SKM-1 treated with dmso at 0.1 percent for 144 hours (cell line): ENCODE results near the gene HTR6.
"Not testable (repeated sequence)": the region's sequence is repeated elsewhere in the genome, so short reads cannot be mapped to it uniquely, and the experiment has no call there.

Experiments used
- DNase-seq: peaks from one replicate; lab custom pipeline; 2025; ENCODE audit not compliant: unreplicated experiment; lab: John Stamatoyannopoulos, UW

Gene HTR6

DNA sequence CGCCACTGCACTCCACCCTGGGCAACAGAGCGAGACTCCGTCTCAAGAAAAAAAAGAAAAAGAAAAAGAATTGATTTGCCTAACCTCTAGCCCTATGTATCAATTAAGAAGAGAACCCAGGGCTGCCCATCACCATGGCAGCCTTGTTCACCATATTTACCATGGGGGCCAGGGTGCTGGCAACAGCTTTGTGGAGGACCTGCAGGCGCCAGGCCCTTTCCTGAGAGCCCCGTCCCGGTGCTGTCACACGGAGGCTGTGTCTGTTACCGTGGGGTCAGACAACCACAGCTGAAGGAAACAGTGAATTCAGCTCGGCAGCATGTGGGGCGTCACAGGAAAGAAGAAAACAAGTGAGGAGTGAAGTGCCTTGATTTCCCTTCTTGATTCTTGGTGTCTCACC is 27.1 kb upstream of the HTR6 start:
- no peak for DNase-seq

DNA sequence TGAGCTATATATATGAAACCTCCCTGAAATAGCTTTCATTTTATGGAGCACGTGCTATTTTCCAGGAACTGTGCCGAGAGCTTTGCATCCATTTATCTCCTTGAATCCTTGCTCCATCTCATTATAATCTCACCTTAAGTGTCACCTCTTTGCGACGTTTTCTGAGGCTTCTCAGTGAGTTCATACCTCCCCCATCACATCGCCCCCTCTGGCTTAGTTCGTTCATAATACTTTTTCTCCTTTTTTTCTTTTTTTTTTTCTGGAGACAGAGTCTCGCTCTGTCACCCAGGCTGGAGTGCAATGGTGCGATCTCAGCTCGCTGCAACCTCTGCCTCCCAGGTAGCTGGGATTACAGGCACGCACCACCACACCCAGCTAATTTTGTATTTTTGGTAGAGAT is 25.4 kb upstream of the HTR6 start:
- DNase-seq, result not testable (repeated sequence)

DNA sequence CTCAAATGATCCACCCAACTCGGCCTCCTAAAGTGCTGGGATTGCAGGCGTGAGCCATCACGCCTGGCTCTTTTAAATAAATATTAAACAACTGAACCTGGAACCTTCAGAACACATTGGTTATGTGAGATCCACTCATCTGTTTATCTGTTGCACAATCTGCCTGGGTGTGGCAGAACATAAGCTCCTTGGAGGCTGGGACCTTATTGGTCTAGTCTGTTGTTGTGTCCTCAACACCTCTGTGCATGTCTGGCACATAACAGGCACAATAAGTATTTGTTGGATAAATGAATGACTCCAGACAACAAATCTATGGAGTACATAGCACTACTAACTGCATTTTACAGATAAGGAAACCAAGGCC is 24.7 kb upstream of the HTR6 start:
- DNase-seq, result no peak

DNA sequence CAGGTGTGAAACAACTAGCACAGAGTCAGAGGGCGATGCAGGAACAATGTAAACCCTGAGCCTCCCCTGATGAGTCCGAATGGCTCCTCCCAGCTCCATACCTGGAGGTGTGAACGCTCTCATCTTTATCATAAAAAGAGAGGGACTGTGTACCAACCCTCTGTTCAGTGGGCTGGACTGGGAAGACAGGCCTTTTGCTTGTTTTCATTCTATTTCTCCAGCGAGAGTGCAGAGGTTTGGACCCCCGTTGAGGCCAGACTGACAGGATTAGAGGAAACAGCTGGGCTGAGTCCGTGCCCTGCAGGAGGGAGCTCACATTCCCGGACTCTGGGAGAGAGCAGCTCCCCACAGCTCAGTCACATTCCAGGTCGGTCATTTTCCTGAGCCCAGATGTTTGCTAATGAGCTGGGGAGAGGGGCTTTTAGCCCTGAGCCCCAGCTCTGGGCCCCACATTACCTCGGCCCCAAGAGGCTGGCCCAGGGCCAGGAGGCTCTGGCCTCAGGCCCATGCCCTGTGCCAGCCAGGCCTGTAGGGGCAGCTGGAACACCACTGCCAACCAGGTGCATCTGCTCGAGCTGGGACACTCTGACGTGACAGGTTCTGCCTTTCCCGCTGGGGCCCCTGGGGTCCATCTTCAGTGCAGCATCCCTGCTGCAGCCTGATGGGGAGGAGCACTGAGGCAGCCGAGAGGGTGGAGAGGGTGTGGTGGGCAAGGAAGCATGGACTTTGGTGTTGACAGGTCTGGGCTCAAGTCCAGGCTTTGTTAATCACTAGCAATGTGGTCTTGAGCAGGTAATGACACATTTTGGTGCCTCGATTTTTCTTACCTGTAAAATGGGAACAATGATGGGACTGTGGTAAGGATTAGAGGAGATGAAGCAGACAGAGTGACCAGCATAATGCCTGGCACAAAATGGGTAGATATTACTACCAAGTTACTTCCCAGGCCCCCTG is 24.0 kb upstream of the HTR6 start:
- no peak for DNase-seq

DNA sequence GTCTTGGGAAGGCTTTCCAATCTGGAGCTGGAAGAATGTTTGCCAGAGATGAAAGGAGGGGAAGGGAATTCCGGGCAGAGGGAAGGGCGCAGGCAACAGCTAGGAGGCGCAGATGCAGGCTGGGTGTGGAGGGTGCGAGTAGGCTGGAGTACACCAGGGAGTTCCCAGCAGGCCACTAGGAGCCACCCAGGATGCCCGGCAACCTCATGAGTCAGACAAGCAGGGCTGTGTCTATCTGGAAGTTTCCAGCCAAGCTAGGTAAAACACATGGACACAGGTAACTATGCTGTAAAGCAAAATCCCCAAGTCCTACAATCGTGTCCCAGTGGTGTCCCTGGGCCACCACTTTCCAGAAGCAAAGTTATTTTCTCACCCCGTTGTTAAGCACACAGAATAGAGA is 21.6 kb upstream of the HTR6 start:
- DNase-seq, result no peak

DNA sequence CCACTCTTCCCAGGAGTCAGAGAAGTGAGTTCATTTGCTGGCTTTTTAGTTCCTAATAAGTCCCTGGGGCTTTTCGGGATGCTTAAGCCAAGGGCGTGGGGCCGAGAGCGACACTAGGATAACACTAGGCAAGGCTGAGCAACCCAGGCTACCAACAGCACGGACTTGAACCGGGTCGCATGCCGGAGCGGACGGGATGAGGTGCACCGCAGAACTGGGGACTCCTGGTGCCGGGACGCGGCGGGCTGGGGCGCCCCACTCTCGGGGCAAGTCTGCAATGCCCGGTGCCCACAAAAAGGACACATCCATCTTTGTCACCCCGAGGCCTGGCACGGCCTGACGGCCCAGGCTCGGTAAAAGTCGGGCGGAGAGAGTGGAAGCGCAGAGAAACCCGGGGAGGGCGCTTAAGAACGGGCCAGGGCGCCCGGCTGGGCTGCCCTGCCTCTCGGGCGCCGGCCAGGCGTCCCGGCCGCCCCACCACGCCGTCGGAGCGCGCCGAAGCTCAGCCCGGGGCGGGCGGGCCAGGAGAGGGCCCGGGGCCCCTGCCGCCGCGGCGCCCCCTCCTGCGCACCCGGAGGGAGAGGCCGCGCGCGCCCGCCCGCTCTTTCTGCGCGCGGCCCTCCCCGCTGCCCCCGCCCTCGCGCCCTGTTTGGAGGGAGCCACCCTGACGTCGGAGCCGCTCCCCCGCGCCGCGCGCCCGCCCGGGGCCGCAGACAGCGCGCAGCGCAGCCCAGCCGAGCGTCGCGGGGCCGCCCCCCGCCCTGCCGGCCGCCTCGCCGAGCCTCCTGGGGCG is 20.9 kb upstream of the HTR6 start, which contains the start of gene NBL1:
NBL1 (plus strand) TSS at position 710 of the 793 bp plus-strand sequence. CDS start 10,720 bp downstream, outside the sequence.
- DNase-seq, result no peak

DNA sequence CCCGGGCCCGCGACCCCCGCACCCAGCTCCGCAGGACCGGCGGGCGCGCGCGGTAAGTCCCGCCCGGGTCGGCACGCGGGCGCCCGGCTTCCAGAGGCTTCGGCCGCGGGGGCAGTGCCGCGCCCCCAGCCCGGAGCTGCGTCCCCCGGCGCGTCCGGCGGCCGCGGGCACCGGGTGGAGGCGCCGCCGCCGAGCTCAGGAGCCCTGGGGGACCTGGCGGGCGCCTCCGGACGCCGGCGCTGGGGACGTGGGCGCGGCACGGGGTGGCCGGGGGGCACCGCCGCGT is 20.3 kb upstream of the HTR6 start:
- no peak for DNase-seq

DNA sequence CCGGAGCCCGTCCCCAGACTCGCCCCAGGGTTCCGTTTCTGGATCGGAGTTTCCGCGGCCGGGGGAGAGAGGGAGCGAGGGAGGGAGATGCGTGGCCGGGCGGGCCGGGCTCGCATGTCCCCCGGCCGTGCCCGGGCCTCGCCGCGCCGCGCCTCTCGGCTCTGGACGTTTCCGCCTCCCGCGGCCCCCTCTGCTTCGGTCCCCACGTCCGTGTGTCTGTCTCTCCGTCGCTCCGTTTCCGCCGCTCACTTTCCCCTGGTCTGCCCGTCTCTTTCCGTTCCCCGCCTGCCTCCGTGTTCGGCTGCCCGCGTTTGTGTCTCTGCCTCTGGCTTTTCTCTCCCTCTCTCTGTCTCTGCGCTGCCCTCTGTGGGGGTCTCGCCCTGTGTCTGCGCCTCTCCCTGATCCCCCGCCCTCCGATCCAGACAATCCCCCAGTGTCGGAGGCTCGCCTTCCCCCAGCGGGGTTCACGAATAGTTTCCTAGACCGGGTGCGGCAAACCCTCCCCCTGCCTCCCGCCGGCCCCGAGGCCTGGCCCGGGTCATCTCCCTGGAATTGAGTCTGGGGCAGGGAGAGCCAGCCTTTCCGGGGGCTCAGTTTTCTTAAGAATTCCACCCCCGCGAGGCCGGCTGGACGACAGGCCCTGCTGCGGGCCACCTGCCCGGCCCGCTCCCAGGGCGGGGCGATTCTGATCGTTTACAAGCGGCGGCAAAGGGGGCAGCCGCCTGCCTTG is 19.8 kb upstream of the HTR6 start:
- DNase-seq, result no peak

DNA sequence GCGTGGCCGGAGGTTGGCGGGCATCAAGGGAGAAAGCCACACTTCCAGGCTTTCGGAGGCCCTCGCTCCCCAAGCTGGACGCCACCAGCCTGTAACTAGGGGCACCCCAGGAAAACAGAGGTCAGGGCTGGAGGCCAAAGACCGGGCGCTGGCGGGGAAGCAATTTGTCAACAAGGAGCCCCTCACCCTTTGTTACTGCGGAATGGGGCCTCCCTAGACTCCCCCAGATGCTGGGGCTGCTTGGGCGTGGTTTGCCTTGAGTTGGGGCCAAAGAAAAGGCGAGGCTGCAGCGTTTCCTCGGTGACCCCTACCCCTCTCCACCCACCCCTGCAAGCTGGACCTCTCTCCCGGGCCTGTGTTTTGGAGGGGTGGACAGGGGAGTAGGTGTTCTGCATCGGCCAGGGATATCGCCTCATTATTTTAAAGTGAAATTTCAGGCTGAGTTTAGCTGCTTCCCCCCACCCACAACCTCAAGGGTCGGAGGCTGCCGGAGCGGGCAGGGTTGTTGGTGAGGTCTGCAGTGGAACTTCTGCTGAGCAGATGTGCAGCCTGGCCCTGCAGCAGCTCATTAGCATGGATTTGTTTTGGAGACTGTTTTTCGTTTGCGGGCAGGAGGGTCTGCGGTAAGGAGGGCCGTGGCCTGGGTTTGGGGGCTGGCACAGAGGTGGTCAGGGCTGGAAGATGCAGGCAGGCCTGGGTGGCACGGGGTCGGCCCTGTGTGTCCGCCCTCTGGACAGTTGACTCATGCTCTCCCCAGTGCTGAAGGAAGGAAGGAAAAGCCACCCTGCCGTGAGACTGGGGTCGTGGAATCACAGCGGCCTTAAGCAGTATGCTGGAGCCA is 19.0 kb upstream of the HTR6 start:
- no peak for DNase-seq

DNA sequence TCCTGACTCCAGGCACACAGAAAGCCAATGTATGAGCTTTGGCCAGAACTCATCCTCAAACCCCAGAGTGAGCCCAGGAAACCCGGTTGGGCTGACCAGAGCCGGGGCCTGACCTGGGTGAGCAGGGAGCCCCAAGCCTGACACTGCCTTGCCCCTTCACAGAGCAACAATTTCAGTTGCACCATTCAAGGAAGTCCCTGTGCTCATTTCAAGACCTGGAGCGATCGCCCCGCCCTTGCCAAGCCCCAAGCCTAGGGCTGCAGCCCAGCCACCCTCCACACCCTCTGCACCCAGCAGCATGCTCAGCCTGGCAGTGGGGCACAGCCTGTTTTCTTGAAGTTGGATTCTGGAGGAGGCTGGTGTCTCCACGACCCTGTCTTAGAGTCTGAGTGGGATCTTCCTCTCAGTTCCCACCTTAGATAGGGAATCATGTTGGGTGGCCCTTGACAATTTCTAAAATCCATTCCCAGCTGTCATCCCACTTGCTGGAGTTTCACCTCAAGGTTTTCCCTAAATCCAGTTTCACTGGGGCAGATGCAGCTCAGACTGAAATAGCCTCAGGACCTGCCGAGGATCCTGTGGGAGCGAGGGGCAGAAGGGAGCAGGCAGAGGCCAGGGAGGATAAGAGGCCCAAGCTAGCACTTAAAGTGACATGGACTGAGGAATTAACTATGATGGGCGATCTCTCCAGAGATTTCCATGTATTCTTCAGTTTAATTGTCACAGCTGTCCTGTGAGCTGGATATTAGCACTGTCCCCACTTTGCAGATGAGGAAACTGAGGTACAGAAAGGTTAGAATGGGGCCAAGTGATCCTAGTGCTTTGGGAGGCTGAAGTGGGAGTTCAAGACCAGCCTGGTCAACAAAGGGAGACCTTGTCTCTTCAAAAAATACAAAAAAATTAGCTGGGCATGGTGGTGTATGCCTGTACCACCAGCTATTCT is 18.0 kb upstream of the HTR6 start:
- no peak for DNase-seq

DNA sequence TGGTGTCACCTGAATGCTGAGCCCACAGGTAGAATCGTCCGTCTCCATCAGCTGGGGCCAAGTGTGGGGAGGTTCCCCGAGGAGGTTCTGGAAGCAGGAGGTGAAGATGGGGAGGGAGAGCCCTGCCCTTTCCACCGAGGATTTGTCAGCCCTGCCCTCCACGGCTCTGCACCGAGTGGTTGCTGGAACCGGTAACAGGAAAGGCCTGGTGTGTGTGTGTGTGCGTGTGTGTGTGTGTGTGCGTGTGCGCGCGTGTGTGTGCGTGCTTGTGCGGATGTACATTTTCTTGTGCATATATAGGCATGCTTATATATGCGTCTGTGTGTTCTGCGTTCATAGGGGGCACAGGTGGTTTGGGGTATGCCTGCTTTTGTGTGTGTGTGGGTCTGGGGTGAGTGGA is 17.0 kb upstream of the HTR6 start:
- DNase-seq, result no peak

DNA sequence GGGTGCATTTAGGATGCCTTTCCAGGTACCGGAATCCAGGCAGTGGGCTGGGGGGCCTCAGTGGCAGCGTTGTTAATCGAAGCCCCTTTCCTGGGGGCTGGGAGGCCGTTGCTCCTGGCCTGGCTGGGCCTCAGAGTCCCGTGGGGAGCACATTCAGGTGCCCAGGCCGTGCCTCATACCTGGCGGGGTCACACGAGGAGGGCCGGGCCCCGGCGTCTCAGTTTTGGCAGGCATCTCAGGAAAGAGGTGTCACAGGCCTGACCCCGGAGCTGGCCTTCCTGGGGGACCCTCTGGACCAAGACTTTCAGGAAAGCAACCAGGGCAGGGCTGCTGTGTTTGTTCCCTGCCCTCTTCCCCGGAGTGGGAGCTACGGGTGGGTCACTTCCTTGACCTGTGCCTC is 16.4 kb upstream of the HTR6 start:
- no peak for DNase-seq

DNA sequence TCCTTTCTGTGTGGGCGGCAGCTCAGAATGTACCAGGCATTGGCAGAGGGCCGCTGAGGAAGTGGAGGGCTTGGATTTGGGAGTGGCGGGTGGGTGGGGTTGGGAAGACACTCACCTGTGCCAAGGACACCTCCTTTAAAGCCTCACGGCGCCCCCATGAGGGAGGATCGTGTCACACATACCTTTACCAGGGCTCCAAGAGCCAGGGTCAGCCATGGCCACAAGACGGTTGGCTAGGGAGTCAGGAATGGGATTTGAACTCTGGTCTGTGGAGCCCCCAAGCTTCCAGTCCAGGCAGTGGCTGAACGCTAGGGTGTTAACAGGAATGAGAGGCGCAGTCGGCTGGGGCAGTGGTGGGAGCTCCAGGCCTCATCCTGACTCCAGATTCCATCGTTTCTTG is 16.0 kb upstream of the HTR6 start:
- no peak for DNase-seq

DNA sequence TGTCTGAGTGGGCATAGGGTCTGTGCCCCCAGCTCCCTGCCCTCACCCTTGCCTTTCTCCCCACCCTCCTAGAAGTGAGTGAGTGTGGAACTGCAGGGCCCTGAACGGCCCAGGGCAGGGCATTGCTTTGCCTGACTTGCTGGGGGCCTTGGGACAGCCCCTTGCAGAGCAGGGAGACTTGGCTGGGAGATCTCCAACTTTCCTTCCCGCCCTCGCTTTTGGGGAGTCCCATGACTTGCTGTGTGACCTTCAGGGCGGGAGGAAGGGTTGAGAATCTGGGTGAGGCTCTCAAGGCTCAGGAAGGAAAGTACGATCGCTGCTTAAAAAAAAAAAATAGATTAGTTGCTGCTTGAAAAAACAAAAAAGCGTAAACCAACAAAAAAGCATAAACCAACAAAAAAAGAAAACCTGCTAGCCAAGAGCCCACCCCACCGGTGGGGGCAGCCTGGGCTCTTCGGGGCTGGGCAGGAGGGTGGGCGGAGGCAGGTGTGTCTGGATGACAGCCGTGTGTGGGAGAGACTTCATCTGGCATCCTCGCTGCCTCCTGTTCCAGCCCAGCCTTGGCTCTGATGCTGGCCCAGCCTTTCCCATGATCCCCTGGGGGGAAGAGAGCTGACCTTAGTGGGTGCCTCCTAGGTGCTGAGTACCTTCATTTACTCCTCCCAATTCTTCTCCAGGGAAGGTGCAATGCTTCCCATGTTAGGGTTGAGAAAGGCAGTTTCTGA is 14.1 kb upstream of the HTR6 start:
- no peak for DNase-seq

DNA sequence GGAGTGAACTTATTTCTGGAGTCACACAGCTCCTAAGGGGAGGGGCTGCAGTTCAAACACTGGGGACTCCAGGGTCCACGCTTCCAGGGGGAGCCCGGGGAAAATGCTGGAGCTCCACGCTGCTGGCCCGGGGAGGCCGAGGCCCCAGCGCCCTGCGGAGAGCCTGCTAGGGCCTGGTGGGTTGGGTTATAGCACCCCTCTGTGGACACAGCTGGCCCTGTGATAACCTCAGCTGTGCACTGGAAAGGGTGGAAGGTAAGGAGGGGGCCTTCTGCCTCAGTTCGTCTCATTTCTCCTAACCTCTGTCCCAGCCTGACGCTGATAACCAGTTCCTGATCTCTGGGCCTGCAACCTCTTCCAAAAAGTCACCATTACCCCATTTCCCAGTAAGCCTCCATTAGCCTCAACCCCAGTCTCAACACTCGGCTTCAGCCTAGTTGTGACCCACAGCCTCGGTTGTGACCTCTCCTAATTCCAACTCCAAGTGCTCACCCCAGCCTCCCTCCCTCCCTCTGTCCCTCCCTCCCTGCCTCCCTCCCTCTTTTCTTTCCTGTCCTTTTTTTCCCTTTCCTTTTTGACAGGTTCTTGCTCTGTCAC is 13.4 kb upstream of the HTR6 start:
- DNase-seq, result no peak

DNA sequence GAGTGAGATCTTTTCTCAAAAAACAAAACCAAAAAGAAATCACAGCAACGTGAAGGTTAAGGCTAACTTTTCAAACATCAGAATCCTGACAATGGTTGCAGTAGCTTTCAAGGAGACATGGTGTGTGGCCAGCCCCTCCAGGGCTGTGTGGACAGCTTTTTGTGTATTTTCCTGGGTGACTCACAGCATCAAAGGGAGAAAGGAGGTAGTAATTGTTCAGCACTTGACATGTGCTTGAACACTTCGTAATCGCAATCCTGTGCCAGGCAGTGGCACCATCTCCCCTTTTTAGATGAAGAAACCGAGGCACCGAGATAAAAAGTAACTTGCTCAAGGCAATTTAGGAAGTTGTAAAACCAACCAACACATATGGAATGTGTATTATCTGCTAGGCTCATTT is 10.3 kb upstream of the HTR6 start:
- DNase-seq, result no peak

DNA sequence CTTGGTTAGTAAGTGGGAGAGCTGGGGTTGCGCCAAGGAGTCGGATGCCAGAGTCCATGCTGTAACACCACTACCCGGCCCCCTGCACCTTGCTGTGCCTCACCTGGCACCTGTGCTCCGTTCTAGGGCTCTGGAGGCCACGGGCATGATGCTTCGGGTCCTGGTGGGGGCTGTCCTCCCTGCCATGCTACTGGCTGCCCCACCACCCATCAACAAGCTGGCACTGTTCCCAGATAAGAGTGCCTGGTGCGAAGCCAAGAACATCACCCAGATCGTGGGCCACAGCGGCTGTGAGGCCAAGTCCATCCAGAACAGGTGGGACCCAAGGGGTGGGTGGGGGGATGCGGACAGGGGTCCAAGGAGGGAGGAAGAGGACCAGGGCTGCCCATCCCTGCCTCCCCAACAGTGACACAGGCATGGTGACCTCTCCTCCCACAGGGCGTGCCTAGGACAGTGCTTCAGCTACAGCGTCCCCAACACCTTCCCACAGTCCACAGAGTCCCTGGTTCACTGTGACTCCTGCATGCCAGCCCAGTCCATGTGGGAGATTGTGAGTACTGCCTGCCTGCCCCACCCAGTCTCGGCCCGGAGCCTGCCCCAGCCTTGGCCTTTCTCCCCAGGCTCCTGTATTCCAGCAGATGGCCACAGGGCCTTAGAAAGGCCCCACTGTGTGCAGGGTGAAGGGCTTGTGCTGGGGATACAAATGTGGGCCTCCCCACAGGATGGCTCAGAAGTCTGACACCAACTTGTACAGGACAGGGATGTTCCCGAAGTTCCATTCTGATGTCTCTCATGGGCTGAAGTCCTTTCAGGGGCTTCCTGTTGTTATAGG is 9.6 kb upstream of the HTR6 start:
- DNase-seq, result no peak

DNA sequence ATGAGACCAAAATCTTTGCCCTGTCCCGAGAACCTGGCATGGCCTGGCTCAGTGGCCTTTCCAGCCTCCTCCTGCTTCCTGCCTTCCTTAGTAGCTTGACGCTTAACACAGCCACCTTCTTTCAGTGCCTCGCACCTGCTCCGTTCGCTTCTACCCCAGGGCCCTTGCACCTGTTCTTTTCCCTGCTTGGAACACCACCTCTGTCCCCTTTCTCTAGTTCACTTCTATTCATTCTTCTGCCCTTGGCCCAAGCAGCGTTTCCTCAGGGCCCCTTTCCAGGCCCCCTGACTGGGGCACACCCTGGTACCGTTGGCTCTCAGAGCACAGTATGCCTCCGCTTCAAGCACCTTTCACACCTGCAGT is 9.0 kb upstream of the HTR6 start:
- no peak for DNase-seq
